ENCODE data around the gene PLCB2.

Gene PLCB2

GRCh38 chr15:40301467-40302179, 6.1 kb downstream of the PLCB2 start:
- DNase-seq: no peak

GRCh38 chr15:40300771-40301170, 7.0 kb downstream of the PLCB2 start:
- DNase-seq: no peak

GRCh38 chr15:40300367-40300766, 7.4 kb downstream of the PLCB2 start:
- no peak for DNase-seq

- no peak for DNase-seq
Measured at GRCh38 chr15:40298216-40298935, 9.4 kb downstream of the PLCB2 start.

GRCh38 chr15:40297356-40297755, 10.4 kb downstream of the PLCB2 start:
- DNase-seq: no peak

- no peak for DNase-seq
Measured at GRCh38 chr15:40296561-40297230, 11.0 kb downstream of the PLCB2 start.

- no peak for DNase-seq
Measured at GRCh38 chr15:40295877-40296560, 11.7 kb downstream of the PLCB2 start.

GRCh38 chr15:40295297-40295696, 12.4 kb downstream of the PLCB2 start:
- DNase-seq: no peak

- DNase-seq: no peak
Measured at GRCh38 chr15:40293905-40294895, 13.5 kb downstream of the PLCB2 start.

GRCh38 chr15:40293006-40293405, 14.7 kb downstream of the PLCB2 start:
- DNase-seq: no peak

GRCh38 chr15:40292246-40292645, 15.5 kb downstream of the PLCB2 start:
- DNase-seq: no peak

GRCh38 chr15:40290918-40291574, 16.7 kb downstream of the PLCB2 start:
- no peak for DNase-seq

- no peak for DNase-seq
Measured at GRCh38 chr15:40290545-40290917, 17.2 kb downstream of the PLCB2 start.

- DNase-seq: no peak
Measured at GRCh38 chr15:40289140-40289775, 18.5 kb downstream of the PLCB2 start.

GRCh38 chr15:40287968-40288367, 19.8 kb downstream of the PLCB2 start:
- DNase-seq: no peak

GRCh38 chr15:40287505-40287904, 20.2 kb downstream of the PLCB2 start:
- DNase-seq: no peak

- no peak for DNase-seq
Measured at GRCh38 chr15:40286794-40287193, 20.9 kb downstream of the PLCB2 start.

- DNase-seq: no peak
Measured at GRCh38 chr15:40286061-40286532, 21.6 kb downstream of the PLCB2 start.

GRCh38 chr15:40285554-40286011, 22.2 kb downstream of the PLCB2 start:
- no peak for DNase-seq

GRCh38 chr15:40285151-40285550, 22.6 kb downstream of the PLCB2 start:
- DNase-seq: no peak
